WTC11 (cell line): ENCODE measurements around the gene SNX8.
"Not testable (repeated sequence)": the region's sequence is repeated elsewhere in the genome, so short reads cannot be mapped to it uniquely, and the experiment has no call there.

ENCODE experiments used
- ATF2 ChIP-seq: sonication (generic); formaldehyde crosslinking; IDR thresholded peaks from 2 replicates; pipeline ENCODE4 v1.8.1; 2022; ENCODE audit warnings: low read depth, missing genetic modification reagents, borderline replicate concordance
- CTCF ChIP-seq: fragments of 200-600 bp; IDR thresholded peaks from 2 replicates; pipeline ENCODE4 v1.8.0; 2022; ENCODE audit warnings: antibody characterized with exemption
- E2F1 ChIP-seq: sonication (generic); formaldehyde crosslinking; IDR thresholded peaks from 2 replicates; pipeline ENCODE4 v1.8.0; 2022; ENCODE audit warnings: mild to moderate bottlenecking, missing genetic modification reagents
- ESRRA ChIP-seq: sonication (generic); formaldehyde crosslinking; IDR thresholded peaks from 2 replicates; pipeline ENCODE4 v1.8.1; 2022; ENCODE audit warnings: mild to moderate bottlenecking, missing genetic modification reagents, borderline replicate concordance
- HMGXB4 ChIP-seq: sonication (generic); formaldehyde crosslinking; IDR thresholded peaks from 2 replicates; pipeline ENCODE4 v1.8.1; 2023; ENCODE audit warnings: mild to moderate bottlenecking, moderate library complexity, missing genetic modification reagents
- NR2C2 ChIP-seq: sonication (generic); formaldehyde crosslinking; IDR thresholded peaks from 2 replicates; pipeline ENCODE4 v1.8.0; 2022; ENCODE audit warnings: mild to moderate bottlenecking, missing genetic modification reagents
- NR3C1 ChIP-seq: sonication (generic); formaldehyde crosslinking; conservative IDR thresholded peaks from 2 replicates; pipeline ENCODE4 v1.8.1; 2023; ENCODE audit warnings: low read depth, mild to moderate bottlenecking, missing genetic modification reagents
- SP1 ChIP-seq: sonication (generic); formaldehyde crosslinking; conservative IDR thresholded peaks from 2 replicates; pipeline ENCODE4 v1.8.1; 2022; ENCODE audit warnings: missing genetic modification reagents
- TEAD4 ChIP-seq: sonication (generic); formaldehyde crosslinking; IDR thresholded peaks from 2 replicates; pipeline ENCODE4 v1.8.0; 2022; ENCODE audit warnings: mild to moderate bottlenecking, missing genetic modification reagents
- USF1 ChIP-seq: sonication (generic); formaldehyde crosslinking; IDR thresholded peaks from 2 replicates; pipeline ENCODE4 v1.8.0; 2022; ENCODE audit warnings: mild to moderate bottlenecking, missing genetic modification reagents
- USF2 ChIP-seq: sonication (generic); formaldehyde crosslinking; IDR thresholded peaks from 2 replicates; pipeline ENCODE4 v1.8.1; 2023; ENCODE audit warnings: mild to moderate bottlenecking, missing genetic modification reagents, moderate library complexity

- not testable (repeated sequence) for TF ChIP-seq CTCF; TEAD4 (CRISPR knock-in tag); USF2 (CRISPR knock-in tag); ATF2 (CRISPR knock-in tag); USF1 (CRISPR knock-in tag); NR2C2 (CRISPR knock-in tag); HMGXB4 (CRISPR knock-in tag); NR3C1 (CRISPR knock-in tag); SP1 (CRISPR knock-in tag); ESRRA (CRISPR knock-in tag); E2F1 (CRISPR knock-in tag)
These were observed 33.3 kb upstream of the SNX8 start for GRCh38 chr7:2347351-2348063.
